ENCODE measurements around the gene CREM.

DNA sequence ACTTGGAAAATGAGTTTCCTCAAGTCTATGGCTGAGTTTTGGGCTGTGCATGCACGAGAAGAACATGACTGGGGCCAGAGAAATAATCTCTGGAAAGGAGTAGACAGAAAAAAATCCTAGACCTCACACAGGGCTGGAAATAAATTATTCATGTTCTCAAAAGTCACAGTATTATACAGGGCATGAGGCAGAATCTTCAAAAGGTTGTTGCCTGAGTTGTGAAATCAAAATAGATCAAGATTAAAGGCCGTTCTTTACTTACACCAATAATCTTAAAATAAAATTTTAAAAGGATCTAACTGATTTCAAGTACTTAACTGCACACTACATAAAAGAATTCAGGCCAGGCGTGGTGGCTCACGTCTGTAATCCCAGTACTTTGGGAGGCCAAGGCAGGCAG, 14.1 kb upstream of the CREM start:
- TF ChIP-seq ZNF274 (IDR thresholded peaks at IDR 0.05; ENCODE audit: low read depth, low read length) (no peak), YY1 (IDR thresholded peaks at IDR 0.05; ENCODE audit: insufficient read depth, insufficient read length) (no peak)

Data from NT2/D1 (cell line).